ENCODE data around the gene MMP7.
"Not testable (repeated sequence)": the region's sequence is repeated elsewhere in the genome, so short reads cannot be mapped to it uniquely, and the experiment has no call there.

The MMP7 gene

GRCh38 chr11:102534261-102534872 is 3.8 kb upstream of the MMP7 start:
- no peak for DNase-seq

- no peak for DNase-seq
Measured at GRCh38 chr11:102528618-102529017, 1.9 kb downstream of the MMP7 start.

DNA sequence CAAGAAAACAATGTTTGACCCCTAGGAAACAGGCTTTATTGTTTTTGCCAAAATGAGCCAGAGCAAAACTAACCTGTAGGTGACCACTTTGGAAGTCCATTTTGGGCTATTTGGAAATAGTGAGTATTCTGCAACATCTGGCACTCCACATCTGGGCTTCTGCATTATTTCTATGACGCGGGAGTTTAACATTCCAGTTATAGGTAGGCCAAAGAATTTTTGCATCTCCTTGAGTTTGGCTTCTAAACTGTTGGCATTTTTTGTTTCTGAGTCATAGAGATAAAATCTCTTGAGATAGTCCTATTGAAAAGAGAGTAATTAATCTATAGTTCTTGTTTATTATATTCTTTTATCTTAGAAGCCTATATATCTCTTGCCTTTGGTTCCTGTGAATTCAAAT is 2.9 kb downstream of the MMP7 start:
- DNase-seq = no peak

DNA sequence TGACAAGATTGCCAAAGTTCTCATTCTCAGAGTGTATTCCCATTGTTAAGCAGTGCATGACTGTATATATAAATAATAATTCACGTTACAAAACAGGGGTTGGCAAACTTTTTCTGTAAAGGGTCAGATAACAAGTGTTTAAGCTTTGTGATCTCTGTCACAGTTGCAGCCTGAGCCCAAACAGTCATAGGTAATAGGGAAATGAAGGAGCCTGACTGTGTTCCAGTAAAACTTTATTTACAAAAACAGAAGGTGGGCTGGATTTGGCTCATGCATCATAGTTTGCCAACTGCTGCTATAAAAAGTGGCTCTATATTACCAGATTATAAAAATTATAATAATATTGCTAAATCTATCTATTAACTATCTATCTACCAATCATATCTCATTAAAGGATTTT is 3.5 kb downstream of the MMP7 start:
- no peak for DNase-seq

- DNase-seq = no peak
Measured at GRCh38 chr11:102523887-102524286, 6.7 kb downstream of the MMP7 start.

- no peak for DNase-seq
Measured at GRCh38 chr11:102523189-102523570, 7.4 kb downstream of the MMP7 start.

DNA sequence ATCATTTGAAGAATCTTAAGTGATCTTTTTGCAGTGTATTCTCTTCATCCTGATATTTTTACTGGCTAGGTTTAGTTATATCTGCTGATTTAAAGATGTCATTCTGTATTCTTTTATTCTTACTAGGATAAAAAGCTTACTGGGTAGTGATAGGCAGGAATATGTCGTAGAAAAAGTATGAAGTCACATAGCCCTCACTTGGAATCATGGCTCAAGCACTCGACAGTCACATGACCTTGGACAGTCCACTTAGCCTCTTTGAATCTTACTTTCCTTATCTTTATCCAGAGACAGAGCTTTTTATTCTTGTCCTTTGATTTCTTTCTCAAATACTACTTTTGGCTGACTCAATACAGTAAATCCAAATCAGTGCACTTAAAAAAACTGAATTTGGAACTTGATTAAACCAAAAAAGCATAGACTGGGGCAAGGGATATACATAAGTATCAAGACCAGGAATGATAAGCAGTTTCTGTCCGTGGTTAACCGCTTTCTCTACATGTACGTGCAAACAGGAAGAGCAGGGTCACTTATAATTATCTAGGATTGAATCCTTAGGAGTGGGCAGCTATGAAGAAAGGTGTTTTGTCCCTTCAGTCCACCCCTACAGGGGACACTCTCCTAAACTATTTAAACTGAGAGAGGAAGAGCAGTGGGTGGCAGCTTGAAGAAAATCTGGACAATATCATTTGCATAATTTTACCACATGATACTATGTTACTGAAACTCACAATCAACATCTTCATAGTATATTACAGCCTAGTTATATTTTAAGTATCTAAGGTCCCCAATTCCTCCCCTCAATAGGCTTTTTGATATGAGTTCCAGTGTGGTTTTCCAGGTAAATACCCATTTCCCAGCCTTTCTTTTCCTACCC is 8.0 kb downstream of the MMP7 start:
- no peak for DNase-seq

GRCh38 chr11:102521121-102521520 is 9.4 kb downstream of the MMP7 start:
- DNase-seq = no peak

- no peak for DNase-seq
Measured at GRCh38 chr11:102520514-102520913, 10.0 kb downstream of the MMP7 start.

- no peak for DNase-seq
Measured at GRCh38 chr11:102518296-102519094, 12.1 kb downstream of the MMP7 start.

GRCh38 chr11:102517670-102518069 is 12.9 kb downstream of the MMP7 start:
- no peak for DNase-seq

DNA sequence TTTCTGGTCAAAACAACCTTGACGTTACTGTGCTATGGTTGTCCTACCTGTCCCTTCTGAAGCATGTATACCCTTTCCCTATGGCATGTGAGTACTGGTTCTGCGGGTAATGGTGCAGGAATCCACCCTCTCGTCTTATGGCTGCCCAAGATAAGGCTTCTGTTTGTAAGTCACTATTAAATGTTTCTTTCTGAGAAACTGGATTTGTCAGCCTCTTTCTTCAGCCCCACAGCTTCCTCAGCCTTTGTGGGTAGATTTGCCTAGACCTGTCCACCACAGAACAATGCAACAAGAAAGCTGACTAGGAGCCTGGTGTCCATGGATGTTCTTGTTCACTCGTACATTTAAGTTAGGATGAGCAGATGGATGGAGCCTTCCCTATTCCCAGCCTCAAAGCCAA is 14.4 kb downstream of the MMP7 start:
- no peak for DNase-seq

- DNase-seq = no peak
Measured at GRCh38 chr11:102513869-102514268, 16.7 kb downstream of the MMP7 start.

DNA sequence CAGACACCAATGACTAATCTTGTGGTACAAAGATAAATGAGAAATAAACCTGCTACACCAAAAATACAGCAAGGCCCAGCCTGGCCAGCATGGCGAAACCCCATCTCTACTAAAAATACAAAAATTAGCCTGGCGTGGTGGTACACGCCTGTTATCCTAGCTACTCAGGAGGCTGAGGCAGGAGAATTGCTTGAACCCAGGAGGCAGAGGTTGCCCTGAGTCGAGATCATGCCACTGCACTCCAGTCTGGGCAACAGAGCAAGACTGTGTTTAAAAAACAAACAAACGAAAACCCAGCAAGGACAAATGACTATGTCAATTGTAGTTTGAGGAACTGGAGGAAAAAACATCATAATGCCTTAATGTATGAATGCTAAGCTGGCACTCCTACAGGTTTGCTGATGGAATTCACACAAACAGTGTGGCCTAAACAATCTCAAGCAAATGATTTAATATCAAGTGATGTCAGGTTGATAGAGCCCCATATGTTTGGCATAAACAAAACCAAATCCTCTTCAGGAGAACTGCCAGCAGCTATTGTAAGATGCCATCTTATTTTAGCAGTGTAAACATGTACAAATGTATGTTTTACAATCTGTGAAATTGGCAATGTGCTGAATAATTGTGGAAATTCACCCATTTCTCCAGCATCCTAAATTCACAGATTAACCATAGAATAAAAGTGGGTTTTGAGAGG is 20.0 kb downstream of the MMP7 start:
- DNase-seq = no peak

DNA sequence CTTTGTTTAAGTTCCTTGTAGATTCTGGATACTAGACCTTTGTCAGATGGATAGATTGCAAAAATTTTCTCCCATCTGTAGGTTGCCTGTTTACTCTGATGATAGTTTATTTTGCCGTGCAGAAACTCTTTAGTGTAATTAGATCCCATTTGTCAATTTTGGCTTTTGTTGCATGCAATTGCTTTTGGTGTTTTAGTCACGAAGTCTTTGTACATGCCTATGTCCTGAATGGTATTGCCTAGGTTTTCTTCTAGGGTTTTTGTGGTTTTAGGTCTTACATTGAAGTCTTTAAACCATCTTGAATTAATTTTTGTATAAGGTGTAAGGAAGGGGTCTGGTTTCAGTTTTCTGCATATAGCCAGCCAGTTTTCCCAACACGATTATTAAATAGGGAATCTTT is 27.7 kb downstream of the MMP7 start:
- not testable (repeated sequence) for DNase-seq

DNA sequence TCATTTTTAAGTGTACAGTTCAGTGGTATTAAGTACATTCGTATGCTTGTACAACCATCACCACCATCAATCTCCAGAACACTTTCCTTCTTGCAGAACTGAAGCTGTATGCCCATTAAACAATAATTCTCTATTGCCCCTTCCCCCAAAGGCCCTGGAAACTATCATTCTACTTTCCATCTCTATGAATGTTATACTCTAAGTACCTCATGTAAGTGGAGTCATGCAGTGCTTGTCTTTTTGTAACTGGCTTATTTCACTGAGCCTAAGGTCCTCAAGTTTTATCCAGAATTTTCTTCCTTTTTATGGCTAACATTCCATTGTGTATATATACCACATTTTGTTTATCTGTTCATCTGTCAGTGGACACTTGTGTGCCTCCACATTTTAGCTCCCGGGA is 29.7 kb downstream of the MMP7 start:
- no peak for DNase-seq

GRCh38 chr11:102499931-102500330 is 30.6 kb downstream of the MMP7 start:
- no peak for DNase-seq

DNA sequence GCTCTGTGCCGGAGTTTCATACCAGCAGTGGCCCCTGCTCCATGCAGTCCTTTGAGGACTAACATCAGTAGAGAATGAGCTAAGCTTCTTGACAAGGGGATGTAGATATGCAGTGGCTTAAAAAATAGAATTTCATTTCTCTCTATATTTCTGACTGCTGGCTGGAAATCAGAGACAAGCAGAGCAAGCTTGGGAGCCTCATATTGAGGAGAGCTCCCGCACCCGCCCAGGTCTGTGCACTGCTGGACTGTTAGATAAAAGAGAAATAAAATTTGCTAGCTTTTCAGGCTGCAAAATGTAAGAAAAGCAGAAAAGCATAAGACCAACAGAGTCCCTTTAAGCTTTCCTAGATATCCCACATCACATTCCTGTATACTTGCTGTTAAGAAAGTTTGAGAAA is 31.4 kb downstream of the MMP7 start:
- DNase-seq = no peak

DNA sequence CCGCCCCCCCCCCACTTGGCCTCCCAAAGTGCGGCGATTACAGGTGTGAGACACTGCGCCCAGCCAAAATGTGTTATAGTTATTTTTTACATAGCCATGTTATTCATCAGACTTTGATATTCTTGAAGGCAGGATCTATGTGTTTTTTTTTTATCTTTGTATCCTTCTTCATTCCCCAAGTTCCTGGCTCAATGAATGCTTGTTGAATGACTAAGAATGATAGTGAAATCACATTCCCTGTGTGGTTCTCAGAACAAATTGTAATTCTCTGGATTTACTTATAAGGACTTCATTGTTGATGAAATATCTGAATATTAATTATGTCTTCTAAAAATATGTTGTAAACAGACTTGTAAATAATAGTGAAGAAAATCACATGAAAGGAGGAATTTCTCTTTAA is 33.5 kb downstream of the MMP7 start:
- no peak for DNase-seq

GRCh38 chr11:102495161-102496042 is 35.1 kb downstream of the MMP7 start:
- peak; percentile 23 for DNase-seq

- DNase-seq = no peak
Measured at GRCh38 chr11:102494216-102494615, 36.3 kb downstream of the MMP7 start.

- DNase-seq = no peak
Measured at GRCh38 chr11:102493524-102493923, 37.0 kb downstream of the MMP7 start.
